Measurements from ENCODE around the gene MAP3K3.
A peak's percentile ranks its signal among the peaks of the same experiment; 100 is the strongest.

MAP3K3 gene

DNA sequence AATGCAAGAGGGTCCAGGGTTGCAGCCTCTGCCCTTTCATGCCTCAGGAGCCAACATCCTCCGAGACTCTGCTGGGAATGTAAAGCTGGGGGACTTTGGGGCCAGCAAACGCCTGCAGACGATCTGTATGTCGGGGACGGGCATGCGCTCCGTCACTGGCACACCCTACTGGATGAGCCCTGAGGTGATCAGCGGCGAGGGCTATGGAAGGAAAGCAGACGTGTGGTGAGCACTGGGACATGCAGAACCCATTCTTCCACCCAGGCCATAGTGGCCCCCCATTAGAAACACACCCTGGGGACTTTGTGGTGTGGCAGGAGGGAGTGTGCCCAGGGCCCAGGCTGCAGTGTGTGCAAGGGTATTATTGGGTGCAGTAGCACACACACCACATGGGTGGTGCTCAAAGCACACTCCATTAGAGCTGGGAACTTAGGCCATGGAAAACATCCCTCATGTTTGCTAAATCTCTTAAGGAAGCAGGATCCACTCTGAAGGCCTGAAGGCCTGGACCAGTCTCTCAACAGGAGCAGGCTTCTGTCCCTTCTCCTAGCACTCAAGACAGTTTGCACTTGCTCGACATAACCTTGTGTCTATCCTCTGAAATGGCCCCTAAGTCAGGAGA is 70.1 kb downstream of the MAP3K3 start:
- DNase-seq (ENCODE audit: extremely low read depth, low read depth) = no peak

DNA sequence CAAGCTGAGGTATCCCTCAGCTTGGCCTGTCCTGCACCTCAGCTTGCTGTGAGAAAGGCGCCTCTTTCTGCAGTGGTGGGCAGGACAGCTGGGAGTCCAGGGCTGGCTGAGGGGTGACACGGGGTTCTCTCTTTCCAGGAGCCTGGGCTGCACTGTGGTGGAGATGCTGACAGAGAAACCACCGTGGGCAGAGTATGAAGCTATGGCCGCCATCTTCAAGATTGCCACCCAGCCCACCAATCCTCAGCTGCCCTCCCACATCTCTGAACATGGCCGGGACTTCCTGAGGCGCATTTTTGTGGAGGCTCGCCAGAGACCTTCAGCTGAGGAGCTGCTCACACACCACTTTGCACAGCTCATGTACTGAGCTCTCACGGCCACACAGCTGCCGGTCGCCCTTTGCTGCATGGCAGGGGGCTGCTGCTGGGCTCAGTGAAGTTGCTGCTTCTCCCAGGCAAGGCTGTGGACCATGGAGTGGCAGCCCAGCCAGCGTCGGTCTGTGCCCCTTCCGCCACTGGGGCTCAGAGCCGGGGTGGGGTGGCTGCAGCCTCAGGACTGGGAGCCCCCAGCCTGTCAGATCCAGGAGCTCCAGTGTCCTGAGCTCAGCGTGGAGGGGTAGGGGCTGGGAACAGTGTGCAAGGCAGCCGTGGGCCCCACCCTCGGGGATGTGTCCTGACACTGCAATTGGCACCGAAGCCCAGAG is 71.3 kb downstream of the MAP3K3 start:
- TF ChIP-seq, protein P1, sequence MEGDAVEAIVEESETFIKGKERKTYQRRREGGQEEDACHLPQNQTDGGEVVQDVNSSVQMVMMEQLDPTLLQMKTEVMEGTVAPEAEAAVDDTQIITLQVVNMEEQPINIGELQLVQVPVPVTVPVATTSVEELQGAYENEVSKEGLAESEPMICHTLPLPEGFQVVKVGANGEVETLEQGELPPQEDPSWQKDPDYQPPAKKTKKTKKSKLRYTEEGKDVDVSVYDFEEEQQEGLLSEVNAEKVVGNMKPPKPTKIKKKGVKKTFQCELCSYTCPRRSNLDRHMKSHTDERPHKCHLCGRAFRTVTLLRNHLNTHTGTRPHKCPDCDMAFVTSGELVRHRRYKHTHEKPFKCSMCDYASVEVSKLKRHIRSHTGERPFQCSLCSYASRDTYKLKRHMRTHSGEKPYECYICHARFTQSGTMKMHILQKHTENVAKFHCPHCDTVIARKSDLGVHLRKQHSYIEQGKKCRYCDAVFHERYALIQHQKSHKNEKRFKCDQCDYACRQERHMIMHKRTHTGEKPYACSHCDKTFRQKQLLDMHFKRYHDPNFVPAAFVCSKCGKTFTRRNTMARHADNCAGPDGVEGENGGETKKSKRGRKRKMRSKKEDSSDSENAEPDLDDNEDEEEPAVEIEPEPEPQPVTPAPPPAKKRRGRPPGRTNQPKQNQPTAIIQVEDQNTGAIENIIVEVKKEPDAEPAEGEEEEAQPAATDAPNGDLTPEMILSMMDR (IDR thresholded peaks at IDR 0.05; ENCODE audit: low read depth, low read length) = no peak
- no peak for DNase-seq (ENCODE audit: extremely low read depth, low read depth)

More for the DNA sequence above, 70.1 kb downstream of the MAP3K3 start:
- TF ChIP-seq, protein P1 (IDR thresholded peaks at IDR 0.05; ENCODE audit: low read depth, low read length) = no peak

DNA sequence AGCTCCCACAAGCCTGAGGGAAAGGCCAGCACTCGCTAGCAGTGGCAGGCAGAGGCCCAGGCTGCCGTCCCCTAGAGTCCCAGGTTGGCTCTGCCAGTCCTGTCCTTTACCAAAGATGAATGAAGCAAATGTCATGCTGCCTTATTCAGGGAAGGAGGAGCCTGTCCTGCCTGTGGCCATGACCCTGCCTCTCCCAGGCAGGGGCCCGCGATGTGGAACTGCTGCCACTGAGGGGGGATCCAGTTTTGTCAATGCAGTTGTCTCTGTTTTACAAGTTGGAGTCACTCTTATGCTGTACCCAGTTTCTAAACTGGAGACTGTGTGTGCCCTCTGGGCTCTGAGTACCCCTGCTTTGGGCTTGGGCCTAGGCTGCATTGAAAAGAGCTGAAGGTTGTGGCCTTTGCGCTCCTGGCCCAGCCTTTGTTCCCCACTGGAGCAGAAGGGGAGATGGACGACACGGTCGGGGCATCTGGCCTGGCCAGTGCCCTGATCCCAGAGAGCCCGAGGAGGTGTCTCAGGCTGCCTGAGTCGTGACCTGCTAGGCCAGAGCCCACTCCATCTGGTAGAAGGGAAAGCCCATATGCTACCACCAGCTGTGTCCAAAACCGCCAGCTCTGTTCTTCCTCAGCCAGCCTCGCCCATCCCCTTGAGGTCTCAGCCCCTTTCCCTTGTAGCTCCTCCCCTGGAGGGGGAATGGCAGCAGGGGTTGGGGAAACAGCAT is 72.2 kb downstream of the MAP3K3 start:
- TF ChIP-seq, protein P1 (IDR thresholded peaks at IDR 0.05; ENCODE audit: low read depth, low read length) = no peak
- DNase-seq (ENCODE audit: extremely low read depth, low read depth) = no peak

DNA sequence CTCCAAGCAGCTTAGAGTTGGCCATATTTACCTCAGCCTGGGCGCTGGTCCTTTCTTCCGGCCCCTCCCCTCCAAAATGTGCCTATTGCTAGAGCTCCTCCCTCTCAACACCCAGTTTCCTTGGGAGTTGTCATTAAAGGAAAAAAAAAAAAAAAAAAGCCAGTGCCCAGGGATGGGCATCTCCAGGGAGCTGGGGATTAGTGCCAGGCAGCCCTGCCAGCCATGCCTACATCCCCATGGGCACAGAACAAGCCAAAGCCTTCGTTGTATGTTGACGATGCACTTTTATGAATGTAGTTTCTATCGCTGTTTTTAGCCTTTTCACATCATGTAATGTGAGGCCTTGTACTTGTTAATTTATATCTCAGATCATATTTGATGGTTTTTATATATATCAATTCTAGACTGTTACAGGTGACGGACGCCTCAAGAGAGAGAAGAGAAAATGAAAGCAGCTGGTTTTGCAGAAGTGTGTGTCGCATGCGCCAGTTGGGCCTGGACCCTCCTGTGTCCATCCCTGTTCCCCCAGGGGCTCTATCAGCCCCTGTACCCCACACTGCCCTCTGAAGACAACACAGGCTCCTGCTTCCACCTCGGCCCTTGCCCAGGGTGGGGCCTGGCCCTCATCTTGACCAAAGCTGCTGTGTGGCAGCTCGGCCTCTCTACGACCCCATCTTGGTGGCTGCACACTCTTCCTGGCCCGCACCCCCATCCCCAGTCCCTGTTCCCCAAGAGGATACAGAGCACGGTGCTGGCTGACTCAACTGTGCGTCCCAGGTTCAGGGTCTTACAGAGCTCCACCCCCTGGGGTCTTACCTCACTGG is 72.9 kb downstream of the MAP3K3 start:
- TF ChIP-seq, protein P1 (IDR thresholded peaks at IDR 0.05; ENCODE audit: low read depth, low read length) = no peak
- no peak for DNase-seq (ENCODE audit: extremely low read depth, low read depth)

DNA sequence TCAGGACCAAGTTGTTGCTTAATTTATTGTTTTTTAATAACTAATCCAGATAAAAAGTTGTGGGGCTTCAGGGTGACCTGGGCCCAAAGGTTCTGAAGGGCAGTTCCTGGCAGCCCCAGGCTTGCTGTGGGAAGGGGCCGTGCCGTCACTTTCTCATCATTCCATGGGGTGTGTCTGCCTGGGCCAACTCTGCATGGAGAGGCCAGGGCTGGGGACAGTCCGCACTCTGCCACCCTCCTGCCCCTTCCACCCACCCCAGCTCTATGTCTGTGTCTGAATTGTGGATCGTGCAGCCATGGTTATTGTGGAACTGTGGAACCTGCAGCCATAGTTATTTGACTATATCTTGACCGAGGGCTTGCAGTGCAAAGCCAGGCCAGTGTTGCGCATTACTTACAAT is 73.7 kb downstream of the MAP3K3 start:
- DNase-seq (ENCODE audit: extremely low read depth, low read depth) = no peak
- TF ChIP-seq, protein P1 (IDR thresholded peaks at IDR 0.05; ENCODE audit: low read depth, low read length) = no peak

- DNase-seq (ENCODE audit: extremely low read depth, low read depth) = no peak
- TF ChIP-seq, protein P1 (IDR thresholded peaks at IDR 0.05; ENCODE audit: low read depth, low read length) = peak; percentile 26
These were observed 74.3 kb downstream of the MAP3K3 start for GRCh38 chr17:63696381-63696961.
